Measurements from ENCODE around the gene PNPLA1. TPM values are rescaled to one million over a fixed set of nuclear protein-coding genes. Genes with fewer than 3 reads are reported as not detected.

PNPLA1 gene
- total and polyA plus RNA-seq, 5 donors: not detected

- Histone ChIP-seq H3K9me3 (ENCODE audit: control insufficient read depth, low read length) (no peaks in the 10 kb centered on the region), H3K4me3 (ENCODE audit: low read length) (no peak overlapping the region), H3K4me1 (ENCODE audit: control insufficient read depth, insufficient read depth, low read length) (peaks cover 3% of the 10 kb centered on the region), H3K27me3 (ENCODE audit: control insufficient read depth, insufficient read depth) (no peaks in the 10 kb centered on the region), H3K27ac (ENCODE audit: low read length) (no peak overlapping the region)
- ATAC-seq (no peak), DNase-seq (no peak)
- intact Hi-C loops (cut with DNase I): loop anchor here in 1 of 4 donors (10.0 kb wide), 1 partner anchor 48 kb away; no protein-coding TSS in a partner anchor
- 73% methylated on average over 7 of the region's 7 CpGs for WGBS
Measured at GRCh38 chr6:36306375-36306774, 36.5 kb downstream of the PNPLA1 start.

GRCh38 chr6:36308514-36308913, 38.7 kb downstream of the PNPLA1 start:
- DNase-seq: no peak
- Histone ChIP-seq H3K27ac (ENCODE audit: low read length) (no peak overlapping the region), H3K27me3 (ENCODE audit: control insufficient read depth, insufficient read depth) (no peaks in the 10 kb centered on the region), H3K9me3 (ENCODE audit: control insufficient read depth, low read length) (no peaks in the 10 kb centered on the region), H3K4me3 (ENCODE audit: low read length) (no peak overlapping the region), H3K4me1 (ENCODE audit: control insufficient read depth, insufficient read depth, low read length) (peaks cover 3% of the 10 kb centered on the region)
- intact Hi-C loops (cut with DNase I): loop anchor here in 1 of 4 donors (10.0 kb wide), 1 partner anchor 46 kb away; no protein-coding TSS in a partner anchor
- WGBS: 95% methylated on average over 5 of the region's 5 CpGs
- no peak for ATAC-seq

- ATAC-seq (no peak), DNase-seq (no peak)
- H3K27me3 ChIP-seq (ENCODE audit: control insufficient read depth, insufficient read depth): no peaks in the 10 kb centered on the region
- H3K4me3 ChIP-seq (ENCODE audit: low read length): no peak overlapping the region
- H3K27ac ChIP-seq (ENCODE audit: low read length): no peak overlapping the region
- 46% methylated on average over 7 of the region's 7 CpGs for WGBS
- H3K4me1 ChIP-seq (ENCODE audit: control insufficient read depth, insufficient read depth, low read length): peaks cover 3% of the 10 kb centered on the region
- no peaks in the 10 kb centered on the region for H3K9me3 ChIP-seq (ENCODE audit: control insufficient read depth, low read length)
- intact Hi-C loops (cut with DNase I): loop anchor here in 1 of 4 donors (10.0 kb wide), 1 partner anchor 46 kb away; no protein-coding TSS in a partner anchor
Measured at GRCh38 chr6:36309203-36309602, 39.3 kb downstream of the PNPLA1 start.

- no peak overlapping the region for H3K4me3 ChIP-seq (ENCODE audit: low read length)
- no peaks in the 10 kb centered on the region for H3K9me3 ChIP-seq (ENCODE audit: control insufficient read depth, low read length)
- DNase-seq (no peak), ATAC-seq (no peak)
- no peak overlapping the region for H3K27ac ChIP-seq (ENCODE audit: low read length)
- H3K27me3 ChIP-seq (ENCODE audit: control insufficient read depth, insufficient read depth): no peaks in the 10 kb centered on the region
- WGBS: 91% methylated on average over 2 of the region's 2 CpGs
- intact Hi-C loops (cut with DNase I): loop anchor here in 1 of 4 donors (10.0 kb wide), 1 partner anchor 45 kb away; no protein-coding TSS in a partner anchor
- peaks cover 3% of the 10 kb centered on the region for H3K4me1 ChIP-seq (ENCODE audit: control insufficient read depth, insufficient read depth, low read length)
Measured at GRCh38 chr6:36309900-36310299, 40.0 kb downstream of the PNPLA1 start.

GRCh38 chr6:36312854-36313648, 43.2 kb downstream of the PNPLA1 start:
- 51% methylated on average over 8 of the region's 8 CpGs for WGBS
- Histone ChIP-seq H3K4me3 (ENCODE audit: low read length) (no peak overlapping the region), H3K27ac (ENCODE audit: low read length) (no peak overlapping the region), H3K9me3 (ENCODE audit: control insufficient read depth, low read length) (no peaks in the 10 kb centered on the region), H3K27me3 (ENCODE audit: control insufficient read depth, insufficient read depth) (no peaks in the 10 kb centered on the region), H3K4me1 (ENCODE audit: control insufficient read depth, insufficient read depth, low read length) (peaks cover 5% of the 10 kb centered on the region)
- DNase-seq (peak in 1 of 3 donors; percentile 69), ATAC-seq (peak; percentile 36 to 66)
- intact Hi-C loops (cut with DNase I): no loop called here

GRCh38 chr6:36313649-36313936, 43.7 kb downstream of the PNPLA1 start:
- Histone ChIP-seq H3K4me1 (ENCODE audit: control insufficient read depth, insufficient read depth, low read length) (peaks cover 5% of the 10 kb centered on the region), H3K27me3 (ENCODE audit: control insufficient read depth, insufficient read depth) (no peaks in the 10 kb centered on the region), H3K4me3 (ENCODE audit: low read length) (no peak overlapping the region), H3K9me3 (ENCODE audit: control insufficient read depth, low read length) (no peaks in the 10 kb centered on the region), H3K27ac (ENCODE audit: low read length) (no peak overlapping the region)
- no peak for DNase-seq
- no peak for ATAC-seq
- 90% methylated on average over 4 of the region's 4 CpGs for WGBS
- intact Hi-C loops (cut with DNase I): no loop called here

GRCh38 chr6:36314221-36315014, 44.6 kb downstream of the PNPLA1 start:
- peaks cover 2% of the 10 kb centered on the region for H3K4me1 ChIP-seq (ENCODE audit: control insufficient read depth, insufficient read depth, low read length)
- no peaks in the 10 kb centered on the region for H3K27me3 ChIP-seq (ENCODE audit: control insufficient read depth, insufficient read depth)
- no peak overlapping the region for H3K4me3 ChIP-seq (ENCODE audit: low read length)
- H3K9me3 ChIP-seq (ENCODE audit: control insufficient read depth, low read length): no peaks in the 10 kb centered on the region
- intact Hi-C loops (cut with DNase I): no loop called here
- ATAC-seq (peak; percentile 51 to 72), DNase-seq (no peak)
- no peak overlapping the region for H3K27ac ChIP-seq (ENCODE audit: low read length)
- WGBS: 70% methylated on average over 3 of the region's 3 CpGs

- no peaks in the 10 kb centered on the region for H3K9me3 ChIP-seq (ENCODE audit: control insufficient read depth, low read length)
- ATAC-seq (peak in 1 of 2 donors; percentile 18), DNase-seq (no peak)
- intact Hi-C loops (cut with DNase I): no loop called here
- peaks cover 2% of the 10 kb centered on the region for H3K4me1 ChIP-seq (ENCODE audit: control insufficient read depth, insufficient read depth, low read length)
- H3K27ac ChIP-seq (ENCODE audit: low read length): no peak overlapping the region
- WGBS: 72% methylated on average over 5 of the region's 5 CpGs
- no peak overlapping the region for H3K4me3 ChIP-seq (ENCODE audit: low read length)
- H3K27me3 ChIP-seq (ENCODE audit: control insufficient read depth, insufficient read depth): no peaks in the 10 kb centered on the region
Measured at GRCh38 chr6:36315921-36316320, 46.1 kb downstream of the PNPLA1 start.

GRCh38 chr6:36317623-36318022, 47.8 kb downstream of the PNPLA1 start:
- Histone ChIP-seq H3K9me3 (ENCODE audit: control insufficient read depth, low read length) (no peaks in the 10 kb centered on the region), H3K4me1 (ENCODE audit: control insufficient read depth, insufficient read depth, low read length) (peaks cover 2% of the 10 kb centered on the region), H3K4me3 (ENCODE audit: low read length) (no peak overlapping the region), H3K27me3 (ENCODE audit: control insufficient read depth, insufficient read depth) (no peaks in the 10 kb centered on the region), H3K27ac (ENCODE audit: low read length) (no peak overlapping the region)
- no peak for ATAC-seq
- 93% methylated on average over 2 of the region's 2 CpGs for WGBS
- no peak for DNase-seq
- intact Hi-C loops (cut with DNase I): no loop called here

GRCh38 chr6:36318690-36319435, 49.0 kb downstream of the PNPLA1 start:
- Histone ChIP-seq H3K27me3 (ENCODE audit: control insufficient read depth, insufficient read depth) (no peaks in the 10 kb centered on the region), H3K4me1 (ENCODE audit: control insufficient read depth, insufficient read depth, low read length) (peaks cover 2% of the 10 kb centered on the region), H3K4me3 (ENCODE audit: low read length) (no peak overlapping the region), H3K9me3 (ENCODE audit: control insufficient read depth, low read length) (no peaks in the 10 kb centered on the region), H3K27ac (ENCODE audit: low read length) (no peak overlapping the region)
- no peak for DNase-seq
- intact Hi-C loops (cut with DNase I): no loop called here
- ATAC-seq: peak in 1 of 2 donors; percentile 34
- 66% methylated on average over 6 of the region's 6 CpGs for WGBS

- 87% methylated on average over 9 of the region's 9 CpGs for WGBS
- H3K4me3 ChIP-seq (ENCODE audit: low read length): no peak overlapping the region
Measured at GRCh38 chr6:36319436-36319762, 49.5 kb downstream of the PNPLA1 start.

More at GRCh38 chr6:36319436-36319762, 49.5 kb downstream of the PNPLA1 start:
- intact Hi-C loops (cut with DNase I): no loop called here
- Histone ChIP-seq H3K27me3 (ENCODE audit: control insufficient read depth, insufficient read depth) (no peaks in the 10 kb centered on the region), H3K27ac (ENCODE audit: low read length) (no peak overlapping the region), H3K4me1 (ENCODE audit: control insufficient read depth, insufficient read depth, low read length) (peaks cover 2% of the 10 kb centered on the region), H3K9me3 (ENCODE audit: control insufficient read depth, low read length) (no peaks in the 10 kb centered on the region)
- ATAC-seq (no peak), DNase-seq (no peak)

All from right cardiac atrium (tissue), 5 donors.